Muscle layer of duodenum (tissue), 2 donors: Measurements from ENCODE around the gene TCAP.

Experiments
- H3K27ac ChIP-seq: one replicate; pipeline ENCODE4 v1.7.0; 2013; ENCODE audit warnings: mild to moderate bottlenecking, low read length
- H3K27me3 ChIP-seq: one replicate; pipeline ENCODE4 v1.7.0; 2013; ENCODE audit warnings: low read depth, mild to moderate bottlenecking, control low read depth, low read length
- H3K36me3 ChIP-seq, 2 donors: one replicate each; pipeline ENCODE4 v1.7.0; 2013; ENCODE audit warnings: low read length in 2 of 2, control low read depth in 1 of 2, mild to moderate bottlenecking in 1 of 2; ENCODE audit not compliant: insufficient read depth in 2 of 2, control insufficient read depth in 1 of 2
- H3K4me1 ChIP-seq, 2 donors: one replicate each; pipeline ENCODE4 v1.7.0; 2013; ENCODE audit warnings: low read length in 2 of 2, mild to moderate bottlenecking in 2 of 2, control low read depth in 1 of 2, moderate library complexity in 1 of 2; ENCODE audit not compliant: insufficient read depth in 2 of 2, control insufficient read depth in 1 of 2
- H3K4me3 ChIP-seq, 2 donors: one replicate each; pipeline ENCODE4 v1.7.0; 2013; ENCODE audit warnings: low read length in 2 of 2, low read depth in 1 of 2, mild to moderate bottlenecking in 1 of 2
- H3K9me3 ChIP-seq, 2 donors: one replicate each; pipeline ENCODE4 v1.7.0; 2013; ENCODE audit warnings: low read length in 2 of 2, control low read depth in 1 of 2, mild to moderate bottlenecking in 1 of 2; ENCODE audit not compliant: control insufficient read depth in 1 of 2
- donor health status: healthy.

TCAP gene

GRCh38 chr17:39653662-39654331 is 11.4 kb upstream of the TCAP start:
- no peak overlapping the region for H3K4me3 ChIP-seq
- H3K36me3 ChIP-seq, result peaks cover 12 to 24% of the 10 kb centered on the region in 2 donors

GRCh38 chr17:39655105-39655504 is 10.0 kb upstream of the TCAP start:
- Histone ChIP-seq H3K9me3 (no peaks in the 10 kb centered on the region), H3K4me3 (no peak overlapping the region), H3K36me3 (peaks cover 14 to 36% of the 10 kb centered on the region in 2 donors), H3K4me1 (peaks cover 0 to 27% of the 10 kb centered on the region in 2 donors), H3K27me3 (no peaks in the 10 kb centered on the region), H3K27ac (no peak overlapping the region)

More at GRCh38 chr17:39653662-39654331, 11.4 kb upstream of the TCAP start:
- H3K27ac ChIP-seq, result no peak overlapping the region
- no peaks in the 10 kb centered on the region for H3K9me3 ChIP-seq
- H3K27me3 ChIP-seq, result no peaks in the 10 kb centered on the region
- peaks cover 0 to 24% of the 10 kb centered on the region in 2 donors for H3K4me1 ChIP-seq

GRCh38 chr17:39658346-39658745 is 6.8 kb upstream of the TCAP start:
- Histone ChIP-seq H3K27me3 (no peaks in the 10 kb centered on the region), H3K27ac (no peak overlapping the region), H3K36me3 (peaks cover 24 to 64% of the 10 kb centered on the region in 2 donors), H3K4me3 (no peak overlapping the region), H3K4me1 (peaks cover 0 to 27% of the 10 kb centered on the region in 2 donors), H3K9me3 (no peaks in the 10 kb centered on the region)

GRCh38 chr17:39658760-39659159 is 6.4 kb upstream of the TCAP start:
- H3K4me1 ChIP-seq, result peaks cover 0 to 23% of the 10 kb centered on the region in 2 donors
- no peaks in the 10 kb centered on the region for H3K9me3 ChIP-seq
- H3K27ac ChIP-seq, result no peak overlapping the region
- no peaks in the 10 kb centered on the region for H3K27me3 ChIP-seq
- H3K36me3 ChIP-seq, result peaks cover 24 to 64% of the 10 kb centered on the region in 2 donors
- no peak overlapping the region for H3K4me3 ChIP-seq

GRCh38 chr17:39659279-39660010 is 5.7 kb upstream of the TCAP start:
- H3K9me3 ChIP-seq, result no peaks in the 10 kb centered on the region
- H3K27me3 ChIP-seq, result no peaks in the 10 kb centered on the region
- no peak overlapping the region for H3K4me3 ChIP-seq
- peaks cover 24 to 60% of the 10 kb centered on the region in 2 donors for H3K36me3 ChIP-seq
- no peak overlapping the region for H3K27ac ChIP-seq
- peaks cover 0 to 21% of the 10 kb centered on the region in 2 donors for H3K4me1 ChIP-seq

- Histone ChIP-seq H3K27ac (no peak overlapping the region), H3K36me3 (peaks cover 24 to 56% of the 10 kb centered on the region in 2 donors), H3K27me3 (no peaks in the 10 kb centered on the region), H3K4me3 (no peak overlapping the region), H3K4me1 (peaks cover 0 to 21% of the 10 kb centered on the region in 2 donors), H3K9me3 (no peaks in the 10 kb centered on the region)
Measured at GRCh38 chr17:39660011-39660360, 5.2 kb upstream of the TCAP start.

- Histone ChIP-seq H3K27me3 (no peaks in the 10 kb centered on the region), H3K27ac (no peak overlapping the region), H3K9me3 (no peaks in the 10 kb centered on the region), H3K4me1 (peaks cover 0 to 21% of the 10 kb centered on the region in 2 donors), H3K36me3 (peaks cover 24 to 56% of the 10 kb centered on the region in 2 donors), H3K4me3 (no peak overlapping the region)
Measured at GRCh38 chr17:39660397-39661385, 4.5 kb upstream of the TCAP start.

GRCh38 chr17:39661744-39662541 is 3.2 kb upstream of the TCAP start:
- no peak overlapping the region for H3K27ac ChIP-seq
- no peak overlapping the region for H3K4me3 ChIP-seq
- H3K36me3 ChIP-seq, result peaks cover 24 to 50% of the 10 kb centered on the region in 2 donors
- peaks cover 11% of the 10 kb centered on the region for H3K27me3 ChIP-seq
- H3K4me1 ChIP-seq, result peaks cover 0 to 23% of the 10 kb centered on the region in 2 donors
- H3K9me3 ChIP-seq, result no peaks in the 10 kb centered on the region

- Histone ChIP-seq H3K4me3 (no peak overlapping the region), H3K9me3 (no peaks in the 10 kb centered on the region), H3K27ac (no peak overlapping the region), H3K4me1 (peaks cover 0 to 29% of the 10 kb centered on the region in 2 donors), H3K36me3 (peaks cover 21 to 48% of the 10 kb centered on the region in 2 donors), H3K27me3 (peaks cover 18% of the 10 kb centered on the region)
Measured at GRCh38 chr17:39662551-39663339, 2.4 kb upstream of the TCAP start.

GRCh38 chr17:39663340-39663687 is 1.8 kb upstream of the TCAP start:
- Histone ChIP-seq H3K4me3 (no peak overlapping the region), H3K27ac (no peak overlapping the region), H3K27me3 (peaks cover 18% of the 10 kb centered on the region), H3K36me3 (peaks cover 15 to 45% of the 10 kb centered on the region in 2 donors), H3K4me1 (peaks cover 0 to 34% of the 10 kb centered on the region in 2 donors), H3K9me3 (no peaks in the 10 kb centered on the region)
